Neutrophil (primary cell): ENCODE results near the gene GPR25.

Experiments
- H3K27ac ChIP-seq: fragments of 200-600 bp; sonication (generic); 2 replicates; pipeline ENCODE4 v1.5.1; 2016; ENCODE audit warnings: mild to moderate bottlenecking, moderate library complexity
- H3K27me3 ChIP-seq: fragments of 200-600 bp; sonication (generic); 2 replicates; pipeline ENCODE4 v1.6.0; 2016; ENCODE audit warnings: mild to moderate bottlenecking
- H3K36me3 ChIP-seq: fragments of 200-600 bp; sonication (generic); 2 replicates; pipeline ENCODE4 v1.5.1; 2017
- H3K4me1 ChIP-seq, 2 experiments: fragments of 200-600 bp in 1 of 2; sonication (generic) in 1 of 2; 1 replicate in 1 of 2; 2 replicates in 1 of 2; pipeline versions ENCODE4 v1.5.1 to v1.6.1; 2013 to 2016; ENCODE audit warnings: low read depth in 1 of 2, low read length in 1 of 2, mild to moderate bottlenecking in 1 of 2, moderate library complexity in 1 of 2; ENCODE audit not compliant: control insufficient read depth in 1 of 2, insufficient read depth in 1 of 2
- H3K4me3 ChIP-seq, 2 experiments: fragments of 200-600 bp in 1 of 2; sonication (generic) in 1 of 2; 1 replicate in 1 of 2; 2 replicates in 1 of 2; pipeline ENCODE4 v1.5.1; 2013 to 2016; ENCODE audit warnings: low read depth in 1 of 2, low read length in 1 of 2, mild to moderate bottlenecking in 1 of 2, moderate library complexity in 1 of 2
- H3K9me3 ChIP-seq: fragments of 200-600 bp; sonication (generic); 2 replicates; pipeline ENCODE4 v1.5.1; 2016
- CTCF ChIP-seq: fragments of 200-600 bp; sonication (generic); IDR thresholded peaks from 2 replicates; pipeline ENCODE4 v1.5.1; 2016; ENCODE audit warnings: antibody characterized with exemption

The GPR25 gene

GRCh38 chr1:200895443-200895789 lies 22.6 kb downstream of the GPR25 start:
- Histone ChIP-seq H3K4me1 (peaks cover 40 to 64% of the 10 kb centered on the region in 2 experiments), H3K4me3 (no peak overlapping the region), H3K36me3 (no peaks in the 10 kb centered on the region), H3K27ac (no peak overlapping the region), H3K9me3 (no peaks in the 10 kb centered on the region), H3K27me3 (no peaks in the 10 kb centered on the region)
- TF ChIP-seq CTCF, result no peak

GRCh38 chr1:200895801-200896530 lies 23.2 kb downstream of the GPR25 start:
- peaks cover 36 to 59% of the 10 kb centered on the region in 2 experiments for H3K4me1 ChIP-seq
- H3K27ac ChIP-seq, result no peak overlapping the region
- TF ChIP-seq CTCF, result no peak

GRCh38 chr1:200896531-200897196 lies 23.9 kb downstream of the GPR25 start:
- Histone ChIP-seq H3K9me3 (no peaks in the 10 kb centered on the region), H3K4me1 (peaks cover 31 to 52% of the 10 kb centered on the region in 2 experiments), H3K27me3 (no peaks in the 10 kb centered on the region), H3K4me3 (no peak overlapping the region), H3K27ac (no peak overlapping the region), H3K36me3 (no peaks in the 10 kb centered on the region)
- no peak for TF ChIP-seq CTCF

More at GRCh38 chr1:200895801-200896530, 23.2 kb downstream of the GPR25 start:
- no peaks in the 10 kb centered on the region for H3K27me3 ChIP-seq
- H3K9me3 ChIP-seq, result no peaks in the 10 kb centered on the region
- H3K36me3 ChIP-seq, result no peaks in the 10 kb centered on the region
- no peak overlapping the region for H3K4me3 ChIP-seq

- H3K4me1 ChIP-seq, result peaks cover 25 to 46% of the 10 kb centered on the region in 2 experiments
- H3K27me3 ChIP-seq, result no peaks in the 10 kb centered on the region
- no peaks in the 10 kb centered on the region for H3K9me3 ChIP-seq
- no peak for TF ChIP-seq CTCF
- no peaks in the 10 kb centered on the region for H3K36me3 ChIP-seq
- no peak overlapping the region for H3K27ac ChIP-seq
- no peak overlapping the region for H3K4me3 ChIP-seq
These were observed 24.5 kb downstream of the GPR25 start for GRCh38 chr1:200897259-200897658.

- Histone ChIP-seq H3K4me3 (no peak overlapping the region), H3K27me3 (no peaks in the 10 kb centered on the region), H3K9me3 (no peaks in the 10 kb centered on the region), H3K36me3 (no peaks in the 10 kb centered on the region), H3K27ac (peak overlapping the region; percentile 13), H3K4me1 (peaks cover 35 to 57% of the 10 kb centered on the region in 2 experiments)
- no peak for TF ChIP-seq CTCF
These were observed 26.2 kb downstream of the GPR25 start for GRCh38 chr1:200899015-200899386.
